Measurements from ENCODE around the gene SPON1.

Gene SPON1

GRCh38 chr11:14190992-14191778 lies 228.7 kb downstream of the SPON1 start:
- no peak for DNase-seq (ENCODE audit: low spot score)

- DNase-seq (ENCODE audit: low spot score): no peak
Observed at GRCh38 chr11:14193644-14194043, 231.1 kb downstream of the SPON1 start.

GRCh38 chr11:14202251-14203196 lies 240.0 kb downstream of the SPON1 start:
- DNase-seq (ENCODE audit: low spot score): no peak

GRCh38 chr11:14203321-14203720 lies 240.8 kb downstream of the SPON1 start:
- no peak for DNase-seq (ENCODE audit: low spot score)

GRCh38 chr11:14212986-14213385 lies 250.5 kb downstream of the SPON1 start:
- DNase-seq (ENCODE audit: low spot score): no peak

- no peak for DNase-seq (ENCODE audit: low spot score)
Observed at GRCh38 chr11:14218728-14219127, 256.2 kb downstream of the SPON1 start.

- DNase-seq (ENCODE audit: low spot score): no peak
Observed at GRCh38 chr11:14223636-14224288, 261.2 kb downstream of the SPON1 start.

GRCh38 chr11:14224395-14224794 lies 261.9 kb downstream of the SPON1 start:
- DNase-seq (ENCODE audit: low spot score): no peak

GRCh38 chr11:14225666-14226065 lies 263.1 kb downstream of the SPON1 start:
- DNase-seq (ENCODE audit: low spot score): no peak

GRCh38 chr11:14228356-14228755 lies 265.8 kb downstream of the SPON1 start:
- no peak for DNase-seq (ENCODE audit: low spot score)

- DNase-seq (ENCODE audit: low spot score): no peak
Observed at GRCh38 chr11:14229472-14229871, 266.9 kb downstream of the SPON1 start.

- DNase-seq (ENCODE audit: low spot score): no peak
Observed at GRCh38 chr11:14230407-14230806, 267.9 kb downstream of the SPON1 start.

GRCh38 chr11:14232652-14233051 lies 270.1 kb downstream of the SPON1 start:
- DNase-seq (ENCODE audit: low spot score): no peak

GRCh38 chr11:14234446-14234845 lies 271.9 kb downstream of the SPON1 start:
- no peak for DNase-seq (ENCODE audit: low spot score)

- no peak for DNase-seq (ENCODE audit: low spot score)
Observed at GRCh38 chr11:14235701-14236100, 273.2 kb downstream of the SPON1 start.

- DNase-seq (ENCODE audit: low spot score): no peak
Observed at GRCh38 chr11:14237444-14237961, 275.0 kb downstream of the SPON1 start.

GRCh38 chr11:14240221-14240620 lies 277.7 kb downstream of the SPON1 start:
- DNase-seq (ENCODE audit: low spot score): no peak

- DNase-seq (ENCODE audit: low spot score): no peak
Observed at GRCh38 chr11:14240951-14241350, 278.4 kb downstream of the SPON1 start.

GRCh38 chr11:14242187-14242586 lies 279.7 kb downstream of the SPON1 start:
- DNase-seq (ENCODE audit: low spot score): no peak

- no peak for DNase-seq (ENCODE audit: low spot score)
Observed at GRCh38 chr11:14242733-14243132, 280.2 kb downstream of the SPON1 start.

GRCh38 chr11:14244926-14245325 lies 282.4 kb downstream of the SPON1 start:
- DNase-seq (ENCODE audit: low spot score): no peak

GRCh38 chr11:14245444-14245843 lies 282.9 kb downstream of the SPON1 start:
- no peak for DNase-seq (ENCODE audit: low spot score)

All from left forelimb (tissue), 1 donor.